Neural crest cell (in vitro differentiated cells): ENCODE results near the gene RACGAP1. TPM values are rescaled to one million over a fixed set of nuclear protein-coding genes. Genes with fewer than 3 reads are reported as not detected.

ENCODE experiments used
- DNase-seq: peaks from one replicate; pipeline ENCODE4 v3.0.0; 2021; ENCODE audit warnings: low read depth, mixed read lengths, low spot score
- H3K27ac Mint-ChIP-seq: one replicate; pipeline ENCODE4 v1.8.0; 2021; ENCODE audit warnings: mild to moderate bottlenecking, mixed read lengths; ENCODE audit not compliant: unreplicated experiment
- H3K27me3 Mint-ChIP-seq: 2 replicates; pipeline ENCODE4 v1.8.0; 2021; ENCODE audit warnings: low read depth, mild to moderate bottlenecking, mixed read lengths
- H3K36me3 Mint-ChIP-seq: 2 replicates; pipeline ENCODE4 v1.8.0; 2021; ENCODE audit warnings: low read depth, mild to moderate bottlenecking, mixed read lengths
- H3K4me1 Mint-ChIP-seq: 2 replicates; pipeline ENCODE4 v1.8.0; 2021; ENCODE audit warnings: mixed read lengths
- H3K4me3 Mint-ChIP-seq: one replicate; pipeline ENCODE4 v1.8.0; 2021; ENCODE audit warnings: mild to moderate bottlenecking, mixed read lengths
- H3K9me3 Mint-ChIP-seq: 2 replicates; pipeline ENCODE4 v1.8.0; 2021; ENCODE audit warnings: mixed read lengths
- CTCF ChIP-seq: fragments of 200-600 bp; sonication (generic); conservative IDR thresholded peaks from 2 replicates; pipeline ENCODE4 v1.5.0; 2021; ENCODE audit warnings: antibody characterized with exemption, mild to moderate bottlenecking
- total RNA-seq: library from RNA; stranded (reverse); gene quantifications from 2 replicates; pipeline ENCODE4 v1.2.1, GENCODE V29; 2021

RACGAP1 gene
- total RNA-seq, 1 donor from 2014 or later: 104 TPM

GRCh38 chr12:50070314-50071060, 45.2 kb upstream of the RACGAP1 start:
- H3K27me3 Mint-ChIP-seq: no peaks in the 10 kb centered on the region
- peak overlapping the region; percentile 68 for H3K27ac Mint-ChIP-seq
- H3K9me3 Mint-ChIP-seq: no peaks in the 10 kb centered on the region

GRCh38 chr12:50069539-50069938, 44.2 kb upstream of the RACGAP1 start:
- no peak for TF ChIP-seq CTCF
- H3K9me3 Mint-ChIP-seq: no peaks in the 10 kb centered on the region
- no peaks in the 10 kb centered on the region for H3K36me3 Mint-ChIP-seq
- peaks cover 11% of the 10 kb centered on the region for H3K4me1 Mint-ChIP-seq
- no peak overlapping the region for H3K27ac Mint-ChIP-seq
- H3K4me3 Mint-ChIP-seq: no peak overlapping the region
- no peak for DNase-seq
- no peaks in the 10 kb centered on the region for H3K27me3 Mint-ChIP-seq

More at GRCh38 chr12:50070314-50071060, 45.2 kb upstream of the RACGAP1 start:
- TF ChIP-seq CTCF: peak; percentile 91
- DNase-seq: peak; percentile 90
- Mint-ChIP-seq H3K36me3 (no peaks in the 10 kb centered on the region), H3K4me3 (peak overlapping the region; percentile 53), H3K4me1 (peaks cover 13% of the 10 kb centered on the region)

- Mint-ChIP-seq H3K4me3 (no peak overlapping the region), H3K9me3 (no peaks in the 10 kb centered on the region), H3K27me3 (no peaks in the 10 kb centered on the region), H3K4me1 (peaks cover 11% of the 10 kb centered on the region), H3K27ac (no peak overlapping the region), H3K36me3 (no peaks in the 10 kb centered on the region)
- TF ChIP-seq CTCF: no peak
- no peak for DNase-seq
Measured at GRCh38 chr12:50069069-50069468, 43.8 kb upstream of the RACGAP1 start.

GRCh38 chr12:50066402-50066801, 41.1 kb upstream of the RACGAP1 start:
- no peaks in the 10 kb centered on the region for H3K9me3 Mint-ChIP-seq
- peaks cover 11% of the 10 kb centered on the region for H3K4me1 Mint-ChIP-seq
- no peaks in the 10 kb centered on the region for H3K36me3 Mint-ChIP-seq
- no peak overlapping the region for H3K4me3 Mint-ChIP-seq
- DNase-seq: no peak
- TF ChIP-seq CTCF: no peak
- H3K27me3 Mint-ChIP-seq: no peaks in the 10 kb centered on the region
- H3K27ac Mint-ChIP-seq: no peak overlapping the region

GRCh38 chr12:50065726-50066310, 40.5 kb upstream of the RACGAP1 start:
- DNase-seq: no peak

More at GRCh38 chr12:50065726-50066310, 40.5 kb upstream of the RACGAP1 start:
- Mint-ChIP-seq H3K27ac (no peak overlapping the region), H3K4me3 (no peak overlapping the region), H3K36me3 (no peaks in the 10 kb centered on the region), H3K9me3 (no peaks in the 10 kb centered on the region), H3K27me3 (no peaks in the 10 kb centered on the region), H3K4me1 (peaks cover 10% of the 10 kb centered on the region)
- TF ChIP-seq CTCF: no peak
